ENCODE data around the gene ATP8A1. TPM values are rescaled to one million over a fixed set of nuclear protein-coding genes. Genes with fewer than 3 reads are reported as not detected.

Gene ATP8A1
- total RNA-seq, 1 experiment from 2014 or later = 14.3 TPM

DNA sequence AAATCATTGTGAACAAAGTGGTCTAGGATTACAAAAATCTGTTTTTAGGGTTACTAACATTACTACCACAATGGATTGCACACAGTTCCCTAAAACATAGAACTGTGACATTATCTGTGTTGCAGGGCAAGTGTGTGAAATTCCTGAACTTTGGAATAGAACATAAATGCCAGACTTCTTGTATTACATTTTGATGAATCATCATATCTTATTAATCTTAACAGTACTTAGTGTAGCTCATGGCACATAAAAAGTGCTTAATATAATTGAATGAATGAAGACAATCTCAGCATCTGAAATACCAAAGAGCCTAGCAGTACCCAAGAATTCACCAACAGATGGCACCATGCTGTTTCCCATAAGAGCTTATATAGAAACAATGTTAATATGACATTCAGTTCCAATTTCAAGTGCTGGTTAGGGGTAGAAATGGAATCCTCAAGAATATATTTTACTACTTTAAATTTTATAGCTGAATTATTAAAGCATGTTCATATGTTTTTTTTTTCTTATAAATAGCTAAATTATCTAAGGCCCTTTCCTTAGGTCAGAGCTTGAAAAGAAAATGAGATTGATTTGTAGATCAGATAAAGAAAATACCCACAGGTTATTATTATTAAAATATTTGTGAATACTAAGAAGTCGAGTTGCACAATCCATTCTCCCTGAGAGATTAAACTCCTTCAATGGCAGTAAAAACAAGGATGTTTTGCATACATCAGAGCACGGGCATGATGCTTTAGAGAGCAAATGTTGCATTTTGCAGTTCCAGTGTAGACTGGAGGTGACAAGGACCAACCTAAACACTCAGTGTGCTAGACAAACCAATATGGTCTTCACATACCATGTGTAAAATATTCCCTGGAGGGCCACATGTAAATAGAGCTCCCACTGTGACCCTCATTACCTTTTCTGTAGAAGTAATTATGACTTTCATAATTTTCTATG, 285.3 kb downstream of the ATP8A1 start:
- Mint-ChIP-seq H3K9me3 (peaks cover 31% of the 10 kb centered on the region), H3K4me1 (peaks cover 5% of the 10 kb centered on the region), H3K27me3 (ENCODE audit: low read depth) (no peaks in the 10 kb centered on the region; the same call in 1 of the 2 replicates), H3K4me3 (no peak overlapping the region), H3K36me3 (peaks cover 6% of the 10 kb centered on the region), H3K27ac (no peak overlapping the region)
- POLR2A ChIA-PET = interaction anchor here (0.5 to 0.7 kb wide), 2 partner anchors 33 to 64 kb away, joined by 3 read pairs; no protein-coding TSS in a partner anchor
- CTCF ChIA-PET = interaction anchor here (0.6 to 1.6 kb wide), 25 partner anchors 10 to 320 kb away, joined by 3 to 30 read pairs (median 4); partner anchors contain the start of gene SHISA3
- DNase-seq (ENCODE audit: low spot score) = no peak
- TF ChIP-seq, protein P1, sequence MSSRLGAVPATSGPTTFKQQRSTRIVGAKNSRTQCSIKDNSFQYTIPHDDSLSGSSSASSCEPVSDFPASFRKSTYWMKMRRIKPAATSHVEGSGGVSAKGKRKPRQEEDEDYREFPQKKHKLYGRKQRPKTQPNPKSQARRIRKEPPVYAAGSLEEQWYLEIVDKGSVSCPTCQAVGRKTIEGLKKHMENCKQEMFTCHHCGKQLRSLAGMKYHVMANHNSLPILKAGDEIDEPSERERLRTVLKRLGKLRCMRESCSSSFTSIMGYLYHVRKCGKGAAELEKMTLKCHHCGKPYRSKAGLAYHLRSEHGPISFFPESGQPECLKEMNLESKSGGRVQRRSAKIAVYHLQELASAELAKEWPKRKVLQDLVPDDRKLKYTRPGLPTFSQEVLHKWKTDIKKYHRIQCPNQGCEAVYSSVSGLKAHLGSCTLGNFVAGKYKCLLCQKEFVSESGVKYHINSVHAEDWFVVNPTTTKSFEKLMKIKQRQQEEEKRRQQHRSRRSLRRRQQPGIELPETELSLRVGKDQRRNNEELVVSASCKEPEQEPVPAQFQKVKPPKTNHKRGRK (CRISPR knock-in tag; IDR thresholded peaks at IDR 0.05; ENCODE audit: borderline replicate concordance) = no peak
- TF ChIP-seq, protein P2, sequence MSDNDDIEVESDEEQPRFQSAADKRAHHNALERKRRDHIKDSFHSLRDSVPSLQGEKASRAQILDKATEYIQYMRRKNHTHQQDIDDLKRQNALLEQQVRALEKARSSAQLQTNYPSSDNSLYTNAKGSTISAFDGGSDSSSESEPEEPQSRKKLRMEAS (CRISPR knock-in tag; IDR thresholded peaks at IDR 0.05) = no peak
- TF ChIP-seq NFE2L1 (CRISPR knock-in tag; IDR thresholded peaks at IDR 0.05) (no peak), GTF2I (CRISPR knock-in tag; conservative IDR thresholded peaks at IDR 0.05) (no peak), SMAD3 (CRISPR knock-in tag; IDR thresholded peaks at IDR 0.05; ENCODE audit: borderline replicate concordance) (no peak), CBFB (CRISPR knock-in tag; IDR thresholded peaks at IDR 0.05; ENCODE audit: low read depth) (no peak), KAT7 (CRISPR knock-in tag; IDR thresholded peaks at IDR 0.05; ENCODE audit: borderline replicate concordance) (no peak), NR2C2 (CRISPR knock-in tag; IDR thresholded peaks at IDR 0.05) (no peak), CREM (CRISPR knock-in tag; IDR thresholded peaks at IDR 0.05) (no peak), ZBTB21 (CRISPR knock-in tag; IDR thresholded peaks at IDR 0.05; ENCODE audit: borderline replicate concordance) (no peak), ZNF219 (CRISPR knock-in tag; IDR thresholded peaks at IDR 0.05; ENCODE audit: borderline replicate concordance) (no peak), SOX15 (CRISPR knock-in tag; IDR thresholded peaks at IDR 0.05) (no peak), TEAD1 (CRISPR knock-in tag; IDR thresholded peaks at IDR 0.05) (no peak), RORB (CRISPR knock-in tag; IDR thresholded peaks at IDR 0.05) (no peak)
- TF ChIP-seq, protein P3, sequence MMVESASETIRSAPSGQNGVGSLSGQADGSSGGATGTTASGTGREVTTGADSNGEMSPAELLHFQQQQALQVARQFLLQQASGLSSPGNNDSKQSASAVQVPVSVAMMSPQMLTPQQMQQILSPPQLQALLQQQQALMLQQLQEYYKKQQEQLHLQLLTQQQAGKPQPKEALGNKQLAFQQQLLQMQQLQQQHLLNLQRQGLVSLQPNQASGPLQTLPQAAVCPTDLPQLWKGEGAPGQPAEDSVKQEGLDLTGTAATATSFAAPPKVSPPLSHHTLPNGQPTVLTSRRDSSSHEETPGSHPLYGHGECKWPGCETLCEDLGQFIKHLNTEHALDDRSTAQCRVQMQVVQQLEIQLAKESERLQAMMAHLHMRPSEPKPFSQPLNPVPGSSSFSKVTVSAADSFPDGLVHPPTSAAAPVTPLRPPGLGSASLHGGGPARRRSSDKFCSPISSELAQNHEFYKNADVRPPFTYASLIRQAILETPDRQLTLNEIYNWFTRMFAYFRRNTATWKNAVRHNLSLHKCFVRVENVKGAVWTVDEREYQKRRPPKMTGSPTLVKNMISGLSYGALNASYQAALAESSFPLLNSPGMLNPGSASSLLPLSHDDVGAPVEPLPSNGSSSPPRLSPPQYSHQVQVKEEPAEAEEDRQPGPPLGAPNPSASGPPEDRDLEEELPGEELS (CRISPR knock-in tag; IDR thresholded peaks at IDR 0.05) = no peak
- TF ChIP-seq, protein P4, sequence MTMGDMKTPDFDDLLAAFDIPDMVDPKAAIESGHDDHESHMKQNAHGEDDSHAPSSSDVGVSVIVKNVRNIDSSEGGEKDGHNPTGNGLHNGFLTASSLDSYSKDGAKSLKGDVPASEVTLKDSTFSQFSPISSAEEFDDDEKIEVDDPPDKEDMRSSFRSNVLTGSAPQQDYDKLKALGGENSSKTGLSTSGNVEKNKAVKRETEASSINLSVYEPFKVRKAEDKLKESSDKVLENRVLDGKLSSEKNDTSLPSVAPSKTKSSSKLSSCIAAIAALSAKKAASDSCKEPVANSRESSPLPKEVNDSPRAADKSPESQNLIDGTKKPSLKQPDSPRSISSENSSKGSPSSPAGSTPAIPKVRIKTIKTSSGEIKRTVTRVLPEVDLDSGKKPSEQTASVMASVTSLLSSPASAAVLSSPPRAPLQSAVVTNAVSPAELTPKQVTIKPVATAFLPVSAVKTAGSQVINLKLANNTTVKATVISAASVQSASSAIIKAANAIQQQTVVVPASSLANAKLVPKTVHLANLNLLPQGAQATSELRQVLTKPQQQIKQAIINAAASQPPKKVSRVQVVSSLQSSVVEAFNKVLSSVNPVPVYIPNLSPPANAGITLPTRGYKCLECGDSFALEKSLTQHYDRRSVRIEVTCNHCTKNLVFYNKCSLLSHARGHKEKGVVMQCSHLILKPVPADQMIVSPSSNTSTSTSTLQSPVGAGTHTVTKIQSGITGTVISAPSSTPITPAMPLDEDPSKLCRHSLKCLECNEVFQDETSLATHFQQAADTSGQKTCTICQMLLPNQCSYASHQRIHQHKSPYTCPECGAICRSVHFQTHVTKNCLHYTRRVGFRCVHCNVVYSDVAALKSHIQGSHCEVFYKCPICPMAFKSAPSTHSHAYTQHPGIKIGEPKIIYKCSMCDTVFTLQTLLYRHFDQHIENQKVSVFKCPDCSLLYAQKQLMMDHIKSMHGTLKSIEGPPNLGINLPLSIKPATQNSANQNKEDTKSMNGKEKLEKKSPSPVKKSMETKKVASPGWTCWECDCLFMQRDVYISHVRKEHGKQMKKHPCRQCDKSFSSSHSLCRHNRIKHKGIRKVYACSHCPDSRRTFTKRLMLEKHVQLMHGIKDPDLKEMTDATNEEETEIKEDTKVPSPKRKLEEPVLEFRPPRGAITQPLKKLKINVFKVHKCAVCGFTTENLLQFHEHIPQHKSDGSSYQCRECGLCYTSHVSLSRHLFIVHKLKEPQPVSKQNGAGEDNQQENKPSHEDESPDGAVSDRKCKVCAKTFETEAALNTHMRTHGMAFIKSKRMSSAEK (CRISPR knock-in tag; IDR thresholded peaks at IDR 0.05; ENCODE audit: borderline replicate concordance) = no peak
- peak; percentile 36; the same call in 1 of the 2 replicates for ATAC-seq

DNA sequence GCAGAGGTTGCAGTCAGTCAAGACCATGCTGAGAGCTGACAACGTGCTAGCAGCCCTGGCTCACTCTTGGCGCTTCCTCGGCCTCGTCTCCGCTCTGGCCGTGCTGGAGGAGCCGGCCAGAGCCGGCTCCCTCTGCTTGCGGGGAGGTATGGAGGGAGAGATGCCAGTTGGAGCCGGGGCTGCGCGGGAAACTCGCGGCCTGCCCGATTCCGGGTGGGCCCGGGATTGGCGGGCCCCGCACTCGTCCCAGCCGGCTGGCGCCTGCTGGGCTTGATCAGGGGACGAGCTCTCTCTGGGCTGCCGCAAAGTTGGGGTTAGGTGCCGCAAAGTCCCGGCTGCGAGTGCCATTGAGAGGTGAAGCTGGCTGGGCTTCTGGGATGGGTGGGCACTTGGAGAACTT, 287.4 kb downstream of the ATP8A1 start:
- ChIA-PET CTCF (interaction anchor here (1.0 kb wide), 2 partner anchors 74 to 150 kb away, joined by 3 to 4 read pairs; no protein-coding TSS in a partner anchor), POLR2A (no interaction called here)
- no peak overlapping the region for H3K4me3 Mint-ChIP-seq
- DNase-seq (ENCODE audit: low spot score) (no peak), ATAC-seq (no peak)
- peaks cover 4% of the 10 kb centered on the region for H3K36me3 Mint-ChIP-seq
- no peak overlapping the region for H3K27ac Mint-ChIP-seq
- peaks cover 20% of the 10 kb centered on the region for H3K9me3 Mint-ChIP-seq
- H3K27me3 Mint-ChIP-seq (ENCODE audit: low read depth) = no peaks in the 10 kb centered on the region; the same call in 1 of the 2 replicates
- peaks cover 5% of the 10 kb centered on the region for H3K4me1 Mint-ChIP-seq
- no peak for TF ChIP-seq ZNF232 (CRISPR knock-in tag; IDR thresholded peaks at IDR 0.05)
- TF ChIP-seq, protein P5, sequence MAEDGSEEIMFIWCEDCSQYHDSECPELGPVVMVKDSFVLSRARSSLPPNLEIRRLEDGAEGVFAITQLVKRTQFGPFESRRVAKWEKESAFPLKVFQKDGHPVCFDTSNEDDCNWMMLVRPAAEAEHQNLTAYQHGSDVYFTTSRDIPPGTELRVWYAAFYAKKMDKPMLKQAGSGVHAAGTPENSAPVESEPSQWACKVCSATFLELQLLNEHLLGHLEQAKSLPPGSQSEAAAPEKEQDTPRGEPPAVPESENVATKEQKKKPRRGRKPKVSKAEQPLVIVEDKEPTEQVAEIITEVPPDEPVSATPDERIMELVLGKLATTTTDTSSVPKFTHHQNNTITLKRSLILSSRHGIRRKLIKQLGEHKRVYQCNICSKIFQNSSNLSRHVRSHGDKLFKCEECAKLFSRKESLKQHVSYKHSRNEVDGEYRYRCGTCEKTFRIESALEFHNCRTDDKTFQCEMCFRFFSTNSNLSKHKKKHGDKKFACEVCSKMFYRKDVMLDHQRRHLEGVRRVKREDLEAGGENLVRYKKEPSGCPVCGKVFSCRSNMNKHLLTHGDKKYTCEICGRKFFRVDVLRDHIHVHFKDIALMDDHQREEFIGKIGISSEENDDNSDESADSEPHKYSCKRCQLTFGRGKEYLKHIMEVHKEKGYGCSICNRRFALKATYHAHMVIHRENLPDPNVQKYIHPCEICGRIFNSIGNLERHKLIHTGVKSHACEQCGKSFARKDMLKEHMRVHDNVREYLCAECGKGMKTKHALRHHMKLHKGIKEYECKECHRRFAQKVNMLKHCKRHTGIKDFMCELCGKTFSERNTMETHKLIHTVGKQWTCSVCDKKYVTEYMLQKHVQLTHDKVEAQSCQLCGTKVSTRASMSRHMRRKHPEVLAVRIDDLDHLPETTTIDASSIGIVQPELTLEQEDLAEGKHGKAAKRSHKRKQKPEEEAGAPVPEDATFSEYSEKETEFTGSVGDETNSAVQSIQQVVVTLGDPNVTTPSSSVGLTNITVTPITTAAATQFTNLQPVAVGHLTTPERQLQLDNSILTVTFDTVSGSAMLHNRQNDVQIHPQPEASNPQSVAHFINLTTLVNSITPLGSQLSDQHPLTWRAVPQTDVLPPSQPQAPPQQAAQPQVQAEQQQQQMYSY (CRISPR knock-in tag; IDR thresholded peaks at IDR 0.05) = no peak
- TF ChIP-seq TP53 (CRISPR knock-in tag; IDR thresholded peaks at IDR 0.05) = no peak
- TF ChIP-seq JUN (CRISPR knock-in tag; IDR thresholded peaks at IDR 0.05) = no peak
- TF ChIP-seq, protein P6, sequence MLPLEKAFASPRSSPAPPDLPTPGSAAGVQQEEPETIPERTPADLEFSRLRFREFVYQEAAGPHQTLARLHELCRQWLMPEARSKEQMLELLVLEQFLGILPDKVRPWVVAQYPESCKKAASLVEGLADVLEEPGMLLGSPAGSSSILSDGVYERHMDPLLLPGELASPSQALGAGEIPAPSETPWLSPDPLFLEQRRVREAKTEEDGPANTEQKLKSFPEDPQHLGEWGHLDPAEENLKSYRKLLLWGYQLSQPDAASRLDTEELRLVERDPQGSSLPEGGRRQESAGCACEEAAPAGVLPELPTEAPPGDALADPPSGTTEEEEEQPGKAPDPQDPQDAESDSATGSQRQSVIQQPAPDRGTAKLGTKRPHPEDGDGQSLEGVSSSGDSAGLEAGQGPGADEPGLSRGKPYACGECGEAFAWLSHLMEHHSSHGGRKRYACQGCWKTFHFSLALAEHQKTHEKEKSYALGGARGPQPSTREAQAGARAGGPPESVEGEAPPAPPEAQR (CRISPR knock-in tag; IDR thresholded peaks at IDR 0.05) = no peak
- TF ChIP-seq NFATC4 (CRISPR knock-in tag; IDR thresholded peaks at IDR 0.05) = no peak
